H1 (cell line): ENCODE results near the gene NAXE. TPM values are rescaled to one million over a fixed set of nuclear protein-coding genes. Genes with fewer than 3 reads are reported as not detected.

Experiments used
- CTCF ChIA-PET: fragments of 300-600 bp; sonication (Branson Sonifier 250); formaldehyde crosslinking; loops from one replicate; lab custom pipeline; 2021; ENCODE audit not compliant: partially characterized antibody; lab: Charles Lee
- POLR2A ChIA-PET: fragments of 300-600 bp; sonication (Branson Sonifier 250); formaldehyde crosslinking; loops from one replicate; lab custom pipeline; 2021; ENCODE audit warnings: inconsistent platforms; ENCODE audit not compliant: partially characterized antibody; lab: Charles Lee
- DNase-seq, 2 experiments: peaks; one replicate each; pipeline versions ENCODE4 v3.0.0 to v3.0.0-alpha.2; 2010 to 2022; ENCODE audit warnings: low spot score in 2 of 2, low read depth in 1 of 2, mixed read lengths in 1 of 2
- FAIRE-seq: peaks from 2 replicates; lab custom pipeline; 2011; peaks lifted over from hg19 to GRCh38; lab: Jason Lieb, UNC
- H2AFZ ChIP-seq: 2 replicates; pipeline ENCODE4 v1.8.1; 2012; ENCODE audit warnings: low read length, inconsistent platforms
- H2AK5ac ChIP-seq: 2 replicates; pipeline ENCODE4 v1.6.1; 2013; ENCODE audit warnings: low read depth, low read length
- H2BK120ac ChIP-seq: replicated peaks from 2 replicates; pipeline ENCODE3; 2013; ENCODE audit warnings: low read depth, low read length, inconsistent platforms
- H2BK12ac ChIP-seq: 2 replicates; pipeline ENCODE4 v1.6.1; 2013; ENCODE audit warnings: low read depth, low read length
- H2BK15ac ChIP-seq: 2 replicates; pipeline ENCODE4 v1.6.1; 2013; ENCODE audit warnings: low read length
- H2BK20ac ChIP-seq: 2 replicates; pipeline ENCODE4 v1.6.1; 2013; ENCODE audit warnings: low read length
- H2BK5ac ChIP-seq: 2 replicates; pipeline ENCODE4 v1.6.1; 2013; ENCODE audit warnings: low read depth, low read length
- H3K14ac ChIP-seq: 2 replicates; pipeline ENCODE4 v1.6.1; 2013; ENCODE audit warnings: inconsistent platforms; ENCODE audit not compliant: insufficient read length
- H3K18ac ChIP-seq: 2 replicates; pipeline ENCODE4 v1.6.1; 2013; ENCODE audit warnings: low read length; ENCODE audit errors: extremely low read depth
- H3K23ac ChIP-seq: 2 replicates; pipeline ENCODE4 v1.6.1; 2013; ENCODE audit warnings: inconsistent platforms; ENCODE audit not compliant: insufficient read length
- H3K23me2 ChIP-seq: 2 replicates; pipeline ENCODE4 v1.6.1; 2013; ENCODE audit warnings: low read depth, low read length
- H3K27ac ChIP-seq: 2 replicates; pipeline ENCODE4 v1.6.1; 2011; ENCODE audit warnings: low read depth, low read length, inconsistent platforms
- H3K27me3 ChIP-seq, 4 experiments: replicated peaks in 1 of 4; 1 replicate in 1 of 4; 2 replicates in 3 of 4; pipeline versions ENCODE4 v1.6.1 to v1.8.1; 2011 to 2013; ENCODE audit warnings: low read length in 3 of 4, mild to moderate bottlenecking in 3 of 4, inconsistent platforms in 2 of 4, mixed read lengths in 2 of 4, moderate library complexity in 1 of 4; ENCODE audit not compliant: control insufficient read depth in 3 of 4, insufficient read depth in 3 of 4; ENCODE audit errors: extremely low read depth in 1 of 4
- H3K36me3 ChIP-seq, 4 experiments: 2 replicates each; pipeline versions ENCODE4 v1.6.1 to v1.8.1; 2011 to 2013; ENCODE audit warnings: mild to moderate bottlenecking in 4 of 4, low read length in 3 of 4, moderate library complexity in 2 of 4, control low read depth in 1 of 4, inconsistent platforms in 1 of 4; ENCODE audit not compliant: insufficient read depth in 4 of 4, control insufficient read depth in 2 of 4
- H3K4ac ChIP-seq: replicated peaks from 2 replicates; pipeline ENCODE3; 2013; ENCODE audit warnings: low read length, low read depth, mixed read lengths, inconsistent platforms; ENCODE audit not compliant: insufficient read length
- H3K4me1 ChIP-seq, 4 experiments: replicated peaks in 1 of 4; 1 replicate in 1 of 4; 2 replicates in 3 of 4; pipeline versions ENCODE4 v1.6.1 to v1.8.1; 2011 to 2013; ENCODE audit warnings: low read length in 3 of 4, inconsistent platforms in 2 of 4, mixed read lengths in 1 of 4; ENCODE audit not compliant: insufficient read depth in 4 of 4, control insufficient read depth in 3 of 4
- H3K4me2 ChIP-seq, 2 experiments: 2 replicates each; pipeline versions ENCODE4 v1.6.1 to v1.8.1; 2011 to 2013; ENCODE audit warnings: low read depth in 2 of 2, low read length in 2 of 2, control low read depth in 1 of 2, inconsistent platforms in 1 of 2, mild to moderate bottlenecking in 1 of 2; ENCODE audit not compliant: insufficient read depth in 1 of 2
- H3K4me3 ChIP-seq, 4 experiments: fragments of 200-600, 300-600 bp in 1 of 4; sonication (generic), shearing (Covaris generic), sonication (Bioruptor Twin) in 1 of 4; 2 replicates each; pipeline versions ENCODE4 v1.5.1 to v1.8.1; 2011 to 2016; ENCODE audit warnings: low read length in 4 of 4, low read depth in 3 of 4, control low read depth in 2 of 4, inconsistent platforms in 2 of 4, mild to moderate bottlenecking in 2 of 4, mixed read lengths in 1 of 4, moderate library complexity in 1 of 4; ENCODE audit not compliant: insufficient read depth in 2 of 4; ENCODE audit errors: extremely low read depth in 1 of 4
- H3K56ac ChIP-seq: replicated peaks from 2 replicates; pipeline ENCODE3; 2013; ENCODE audit warnings: low read depth, mild to moderate bottlenecking, mixed read lengths, low read length, inconsistent platforms; ENCODE audit not compliant: insufficient read length
- H3K79me1 ChIP-seq: 2 replicates; pipeline ENCODE4 v1.6.1; 2013; ENCODE audit warnings: low read depth, low read length, control low read depth
- H3K79me2 ChIP-seq, 2 experiments: 2 replicates each; pipeline versions ENCODE4 v1.6.1 to v1.8.1; 2012 to 2013; ENCODE audit warnings: low read length in 2 of 2, mild to moderate bottlenecking in 2 of 2, inconsistent platforms in 1 of 2; ENCODE audit not compliant: insufficient read depth in 2 of 2, control insufficient read depth in 1 of 2
- H3K9ac ChIP-seq, 4 experiments: replicated peaks in 1 of 4; 1 replicate in 1 of 4; 2 replicates in 3 of 4; pipeline versions ENCODE4 v1.6.1 to v1.8.1; 2011 to 2013; ENCODE audit warnings: low read depth in 3 of 4, low read length in 3 of 4, control low read depth in 2 of 4, mild to moderate bottlenecking in 2 of 4, moderate library complexity in 2 of 4, inconsistent platforms in 1 of 4; ENCODE audit errors: extremely low read depth in 1 of 4
- H3K9me3 ChIP-seq, 2 experiments: 2 replicates each; pipeline versions ENCODE4 v1.6.1 to v1.8.1; 2012 to 2013; ENCODE audit warnings: mild to moderate bottlenecking in 2 of 2, moderate library complexity in 2 of 2, control low read depth in 1 of 2, inconsistent platforms in 1 of 2, low read depth in 1 of 2, low read length in 1 of 2, mixed read lengths in 1 of 2; ENCODE audit not compliant: insufficient read depth in 2 of 2
- H4K20me1 ChIP-seq, 2 experiments: replicated peaks in 1 of 2; 2 replicates each; pipeline versions ENCODE3 to v1.8.1; 2011 to 2013; ENCODE audit warnings: inconsistent platforms in 2 of 2, low read length in 2 of 2, mild to moderate bottlenecking in 1 of 2; ENCODE audit not compliant: insufficient read depth in 2 of 2, control insufficient read depth in 1 of 2
- H4K5ac ChIP-seq: 2 replicates; pipeline ENCODE4 v1.6.1; 2013; ENCODE audit warnings: low read length, low read depth, mixed read lengths, inconsistent platforms; ENCODE audit not compliant: insufficient read length
- H4K8ac ChIP-seq: 2 replicates; pipeline ENCODE4 v1.8.0; 2013; ENCODE audit warnings: mild to moderate bottlenecking, moderate library complexity, low read length, inconsistent platforms; ENCODE audit not compliant: insufficient read depth; ENCODE audit errors: extremely low read depth
- H4K91ac ChIP-seq: replicated peaks from 2 replicates; pipeline ENCODE3; 2013; ENCODE audit warnings: low read length, mixed read lengths, inconsistent platforms; ENCODE audit not compliant: insufficient read length
- BACH1 ChIP-seq: IDR thresholded peaks from 2 replicates; pipeline ENCODE4 v1.6.1; 2012; ENCODE audit warnings: low read length, improper control_type of control experiment
- CBX8 ChIP-seq: fragments of 300-800, 300-1000 bp; sonication (generic); IDR thresholded peaks from 2 replicates; pipeline ENCODE4 v1.7.1; 2016; ENCODE audit warnings: low read depth, low read length, borderline replicate concordance
- CHD1 ChIP-seq: IDR thresholded peaks from 2 replicates; pipeline ENCODE4 v1.6.1; 2012; ENCODE audit warnings: low read depth, low read length, improper control_type of control experiment
- GTF2F1 ChIP-seq: IDR thresholded peaks from 2 replicates; pipeline ENCODE4 v1.6.1; 2012; ENCODE audit warnings: low read depth, low read length, improper control_type of control experiment, borderline replicate concordance
- HDAC6 ChIP-seq: IDR thresholded peaks from one replicate; pipeline ENCODE4 v1.7.1; 2012; ENCODE audit warnings: low read depth, mild to moderate bottlenecking, inconsistent platforms, low read length, moderate library complexity
- JUN ChIP-seq: IDR thresholded peaks from 2 replicates; pipeline ENCODE4 v1.6.1; 2011; ENCODE audit warnings: low read depth, mild to moderate bottlenecking, improper control_type of control experiment, low read length
- MAFK ChIP-seq: IDR thresholded peaks from 2 replicates; pipeline ENCODE4 v1.6.1; 2012; ENCODE audit warnings: low read depth, mild to moderate bottlenecking, improper control_type of control experiment, low read length
- NANOG ChIP-seq: IDR thresholded peaks from 2 replicates; pipeline ENCODE4 v1.6.1; 2011; ENCODE audit warnings: low read length, low read depth, mild to moderate bottlenecking, inconsistent platforms; ENCODE audit not compliant: insufficient read depth, poor library complexity, severe bottlenecking
- NRF1 ChIP-seq: IDR thresholded peaks from 2 replicates; pipeline ENCODE4 v1.6.1; 2011; ENCODE audit warnings: mild to moderate bottlenecking, low read depth, low read length, improper control_type of control experiment
- POLR2AphosphoS5 ChIP-seq: IDR thresholded peaks from 2 replicates; pipeline ENCODE4 v1.6.1; 2011; ENCODE audit warnings: low read depth, low read length
- RBBP5 ChIP-seq: IDR thresholded peaks from 2 replicates; pipeline ENCODE4 v1.7.1; 2012; ENCODE audit warnings: low read depth, mild to moderate bottlenecking, inconsistent platforms, low read length, moderate library complexity, borderline replicate concordance
- SIX5 ChIP-seq: IDR thresholded peaks from 2 replicates; pipeline ENCODE4 v1.6.1; 2011; ENCODE audit warnings: mild to moderate bottlenecking, low read depth, low read length
- SRF ChIP-seq: IDR thresholded peaks from 2 replicates; pipeline ENCODE4 v1.6.1; 2011; ENCODE audit warnings: mild to moderate bottlenecking, low read depth, low read length, moderate library complexity
- TAF7 ChIP-seq: optimal IDR thresholded peaks from 2 replicates; pipeline ENCODE3; 2011; ENCODE audit warnings: low read depth, mild to moderate bottlenecking, inconsistent platforms, low read length, moderate library complexity, borderline replicate concordance
- YY1 ChIP-seq: IDR thresholded peaks from 2 replicates; pipeline ENCODE4 v1.6.1; 2011; ENCODE audit warnings: low read depth, mild to moderate bottlenecking, low read length
- WGBS, 2 experiments: shearing (Covaris generic) in 1 of 2; methylation state at CpG; one replicate each; pipeline versions ENCODE4 v1.1.6 to v1.1.7; 2013 to 2015; ENCODE audit warnings: low lambda C conversion rate in 2 of 2, mixed read lengths in 2 of 2, inconsistent platforms in 1 of 2, low coverage in 1 of 2, missing lambda C conversion rate in 1 of 2; ENCODE audit not compliant: insufficient replicate concordance in 2 of 2, insufficient coverage in 1 of 2, insufficient read length in 1 of 2; ENCODE audit errors: extremely low coverage in 1 of 2, missing lambda C conversion rate in 1 of 2; 5-methylcytosine and 5-hydroxymethylcytosine counted together
- polyA plus RNA-seq, 7 experiments: library from polyadenylated mRNA; depleted of rRNA in 3 of 7; stranded (reverse) in 5 of 7; unstranded in 2 of 7; fragments of >200 nt in 5 of 7; fragments of 200-250 nt in 2 of 7; gene quantifications; 1 replicate in 5 of 7; 2 replicates in 1 of 7; 4 replicates in 1 of 7; pipeline versions ENCODE4 v1.2.1 to v1.2.3, GENCODE V29; 2011 to 2013; ENCODE audit warnings: missing spikeins in 2 of 7, mixed read lengths in 2 of 7
- total RNA-seq: library from RNA; stranded (reverse); fragmentation: NEBNext Ultra II Directional; extraction: Animal tissue kit (Norgen Biotek cat#: 25700); gene quantifications from 2 replicates; pipeline ENCODE4 v1.2.1, GENCODE V29; 2021

The NAXE gene
- total and polyA plus RNA-seq, 2 of the 8 experiments (the other 6 are each of a cell fraction or from before 2014, with no cell fraction given) = 73.1 to 74.3 TPM

- Histone ChIP-seq H3K9me3 (no peaks in the 10 kb centered on the region), H4K8ac (no peak overlapping the region), H3K56ac (no peak overlapping the region), H2BK120ac (no peak overlapping the region), H3K23me2 (no peaks in the 10 kb centered on the region), H3K9ac (no peak overlapping the region), H3K79me1 (no peaks in the 10 kb centered on the region), H4K5ac (no peak overlapping the region), H3K27ac (no peak overlapping the region), H2BK15ac (no peak overlapping the region), H3K14ac (no peak overlapping the region), H4K91ac (no peak overlapping the region), H2BK12ac (no peak overlapping the region), H3K4me2 (no peak overlapping the region), H2BK5ac (no peak overlapping the region), H4K20me1 (peaks cover 0 to 11% of the 10 kb centered on the region in 2 experiments), H3K79me2 (no peaks in the 10 kb centered on the region), H2BK20ac (no peak overlapping the region), H3K18ac (no peak overlapping the region), H3K36me3 (peaks cover 11 to 30% (median 14%) of the 10 kb centered on the region in 4 experiments; a peak in 7 of 8 replicates), H2AK5ac (no peak overlapping the region), H3K23ac (no peak overlapping the region), H3K4ac (no peak overlapping the region), H3K4me1 (no peaks in the 10 kb centered on the region), H3K27me3 (no peaks in the 10 kb centered on the region), H3K4me3 (no peak overlapping the region), H2AFZ (no peak overlapping the region)
- DNase-seq (no peak), FAIRE-seq (no peak)
- CTCF ChIA-PET = interaction anchor here (1.2 to 6.8 kb wide), 3 partner anchors 30 to 72 kb away, joined by 4 to 33 read pairs (median 9); no protein-coding TSS in a partner anchor
- 69% methylated on average over 5 of the region's 5 CpGs; no CpG with 5 or more reads in 1 of the 2 experiments for WGBS, 2 experiments
- POLR2A ChIA-PET = interaction anchor here (0.6 to 1.3 kb wide), 3 partner anchors 14 to 594 kb away, joined by 3 read pairs; no protein-coding TSS in a partner anchor
- TF ChIP-seq BACH1 (no peak), JUN (no peak), NRF1 (no peak), TAF7 (no peak), MAFK (no peak), HDAC6 (no peak), RBBP5 (no peak), GTF2F1 (no peak), SRF (no peak), POLR2AphosphoS5 (no peak), CBX8 (no peak), SIX5 (no peak), CHD1 (no peak), NANOG (no peak), YY1 (no peak)
These were observed 39.1 kb upstream of the NAXE start for GRCh38 chr1:156552518-156552917.
